ENCODE results near the gene CDH4.
A peak's percentile ranks its signal among the peaks of the same experiment; 100 is the strongest.

Gene CDH4

GRCh38 chr20:61253640-61254511, 1.8 kb downstream of the CDH4 start:
- peak overlapping the region in 1 of 2 donors; percentile 20 for H3K4me3 ChIP-seq (ENCODE audit: low read depth in 1 of 2, low read length in 2 of 2)
- H3K9ac ChIP-seq (ENCODE audit: low read length) = no peak overlapping the region

GRCh38 chr20:61254881-61255626, 3.0 kb downstream of the CDH4 start:
- peaks cover 23 to 38% of the 10 kb centered on the region in 2 donors for H3K27me3 ChIP-seq (ENCODE audit: control insufficient read depth in 1 of 2, insufficient read depth in 2 of 2, low read length in 2 of 2)
- H3K4me1 ChIP-seq (ENCODE audit: insufficient read depth, low read length) = no peaks in the 10 kb centered on the region
- H3K4me3 ChIP-seq (ENCODE audit: low read depth in 1 of 2, low read length in 2 of 2) = no peak overlapping the region
- H3K27ac ChIP-seq (ENCODE audit: low read depth, low read length) = no peak overlapping the region
- no peaks in the 10 kb centered on the region for H3K9me3 ChIP-seq (ENCODE audit: low read length)
- no peak overlapping the region for H3K9ac ChIP-seq (ENCODE audit: low read length)
- H3K36me3 ChIP-seq (ENCODE audit: insufficient read depth, low read length) = no peaks in the 10 kb centered on the region

More at GRCh38 chr20:61253640-61254511, 1.8 kb downstream of the CDH4 start:
- Histone ChIP-seq H3K4me1 (ENCODE audit: insufficient read depth, low read length) (no peaks in the 10 kb centered on the region), H3K27ac (ENCODE audit: low read depth, low read length) (no peak overlapping the region), H3K27me3 (ENCODE audit: control insufficient read depth in 1 of 2, insufficient read depth in 2 of 2, low read length in 2 of 2) (peaks cover 25 to 47% of the 10 kb centered on the region in 2 donors), H3K9me3 (ENCODE audit: low read length) (no peaks in the 10 kb centered on the region), H3K36me3 (ENCODE audit: insufficient read depth, low read length) (no peaks in the 10 kb centered on the region)

- Histone ChIP-seq H3K36me3 (ENCODE audit: insufficient read depth, low read length) (no peaks in the 10 kb centered on the region), H3K27ac (ENCODE audit: low read depth, low read length) (no peak overlapping the region)
Measured at GRCh38 chr20:61256365-61256764, 4.3 kb downstream of the CDH4 start.

GRCh38 chr20:61256824-61257223, 4.8 kb downstream of the CDH4 start:
- Histone ChIP-seq H3K27me3 (ENCODE audit: control insufficient read depth in 1 of 2, insufficient read depth in 2 of 2, low read length in 2 of 2) (peaks cover 8 to 20% of the 10 kb centered on the region in 2 donors), H3K9ac (ENCODE audit: low read length) (no peak overlapping the region), H3K36me3 (ENCODE audit: insufficient read depth, low read length) (no peaks in the 10 kb centered on the region)

More at GRCh38 chr20:61256365-61256764, 4.3 kb downstream of the CDH4 start:
- peaks cover 11 to 25% of the 10 kb centered on the region in 2 donors for H3K27me3 ChIP-seq (ENCODE audit: control insufficient read depth in 1 of 2, insufficient read depth in 2 of 2, low read length in 2 of 2)
- no peaks in the 10 kb centered on the region for H3K4me1 ChIP-seq (ENCODE audit: insufficient read depth, low read length)
- H3K9ac ChIP-seq (ENCODE audit: low read length) = no peak overlapping the region
- no peak overlapping the region for H3K4me3 ChIP-seq (ENCODE audit: low read depth in 1 of 2, low read length in 2 of 2)
- no peaks in the 10 kb centered on the region for H3K9me3 ChIP-seq (ENCODE audit: low read length)

GRCh38 chr20:61257611-61258010, 5.5 kb downstream of the CDH4 start:
- Histone ChIP-seq H3K4me1 (ENCODE audit: insufficient read depth, low read length) (no peaks in the 10 kb centered on the region), H3K4me3 (ENCODE audit: low read depth in 1 of 2, low read length in 2 of 2) (no peak overlapping the region), H3K36me3 (ENCODE audit: insufficient read depth, low read length) (no peaks in the 10 kb centered on the region), H3K9ac (ENCODE audit: low read length) (no peak overlapping the region), H3K27ac (ENCODE audit: low read depth, low read length) (no peak overlapping the region), H3K9me3 (ENCODE audit: low read length) (no peaks in the 10 kb centered on the region), H3K27me3 (ENCODE audit: control insufficient read depth in 1 of 2, insufficient read depth in 2 of 2, low read length in 2 of 2) (peaks cover 8 to 24% of the 10 kb centered on the region in 2 donors)

More at GRCh38 chr20:61256824-61257223, 4.8 kb downstream of the CDH4 start:
- Histone ChIP-seq H3K27ac (ENCODE audit: low read depth, low read length) (no peak overlapping the region), H3K4me3 (ENCODE audit: low read depth in 1 of 2, low read length in 2 of 2) (no peak overlapping the region), H3K9me3 (ENCODE audit: low read length) (no peaks in the 10 kb centered on the region), H3K4me1 (ENCODE audit: insufficient read depth, low read length) (no peaks in the 10 kb centered on the region)

GRCh38 chr20:61259741-61260140, 7.7 kb downstream of the CDH4 start:
- peaks cover 5 to 11% of the 10 kb centered on the region in 2 donors for H3K27me3 ChIP-seq (ENCODE audit: control insufficient read depth in 1 of 2, insufficient read depth in 2 of 2, low read length in 2 of 2)
- H3K36me3 ChIP-seq (ENCODE audit: insufficient read depth, low read length) = no peaks in the 10 kb centered on the region
- no peak overlapping the region for H3K27ac ChIP-seq (ENCODE audit: low read depth, low read length)
- no peak overlapping the region for H3K9ac ChIP-seq (ENCODE audit: low read length)
- no peaks in the 10 kb centered on the region for H3K9me3 ChIP-seq (ENCODE audit: low read length)
- H3K4me3 ChIP-seq (ENCODE audit: low read depth in 1 of 2, low read length in 2 of 2) = no peak overlapping the region
- H3K4me1 ChIP-seq (ENCODE audit: insufficient read depth, low read length) = no peaks in the 10 kb centered on the region

- Histone ChIP-seq H3K9me3 (ENCODE audit: low read length) (no peaks in the 10 kb centered on the region), H3K36me3 (ENCODE audit: insufficient read depth, low read length) (no peaks in the 10 kb centered on the region), H3K4me1 (ENCODE audit: insufficient read depth, low read length) (no peaks in the 10 kb centered on the region), H3K27ac (ENCODE audit: low read depth, low read length) (no peak overlapping the region), H3K4me3 (ENCODE audit: low read depth in 1 of 2, low read length in 2 of 2) (no peak overlapping the region), H3K9ac (ENCODE audit: low read length) (no peak overlapping the region), H3K27me3 (ENCODE audit: control insufficient read depth in 1 of 2, insufficient read depth in 2 of 2, low read length in 2 of 2) (peaks cover 0 to 9% of the 10 kb centered on the region in 2 donors)
Measured at GRCh38 chr20:61260905-61261304, 8.8 kb downstream of the CDH4 start.

GRCh38 chr20:61262036-61262435, 10.0 kb downstream of the CDH4 start:
- no peak overlapping the region for H3K4me3 ChIP-seq (ENCODE audit: low read depth in 1 of 2, low read length in 2 of 2)
- H3K9ac ChIP-seq (ENCODE audit: low read length) = no peak overlapping the region
- H3K27me3 ChIP-seq (ENCODE audit: control insufficient read depth in 1 of 2, insufficient read depth in 2 of 2, low read length in 2 of 2) = peaks cover 0 to 9% of the 10 kb centered on the region in 2 donors

GRCh38 chr20:61262514-61262913, 10.5 kb downstream of the CDH4 start:
- Histone ChIP-seq H3K4me1 (ENCODE audit: insufficient read depth, low read length) (no peaks in the 10 kb centered on the region), H3K9me3 (ENCODE audit: low read length) (no peaks in the 10 kb centered on the region), H3K36me3 (ENCODE audit: insufficient read depth, low read length) (no peaks in the 10 kb centered on the region), H3K9ac (ENCODE audit: low read length) (no peak overlapping the region), H3K4me3 (ENCODE audit: low read depth in 1 of 2, low read length in 2 of 2) (no peak overlapping the region), H3K27me3 (ENCODE audit: control insufficient read depth in 1 of 2, insufficient read depth in 2 of 2, low read length in 2 of 2) (peaks cover 0 to 9% of the 10 kb centered on the region in 2 donors), H3K27ac (ENCODE audit: low read depth, low read length) (no peak overlapping the region)

More at GRCh38 chr20:61262036-61262435, 10.0 kb downstream of the CDH4 start:
- Histone ChIP-seq H3K27ac (ENCODE audit: low read depth, low read length) (no peak overlapping the region), H3K9me3 (ENCODE audit: low read length) (no peaks in the 10 kb centered on the region), H3K4me1 (ENCODE audit: insufficient read depth, low read length) (no peaks in the 10 kb centered on the region), H3K36me3 (ENCODE audit: insufficient read depth, low read length) (no peaks in the 10 kb centered on the region)

GRCh38 chr20:61263084-61263695, 11.1 kb downstream of the CDH4 start:
- no peaks in the 10 kb centered on the region for H3K36me3 ChIP-seq (ENCODE audit: insufficient read depth, low read length)

GRCh38 chr20:61263938-61264337, 11.9 kb downstream of the CDH4 start:
- Histone ChIP-seq H3K27me3 (ENCODE audit: control insufficient read depth in 1 of 2, insufficient read depth in 2 of 2, low read length in 2 of 2) (peaks cover 0 to 18% of the 10 kb centered on the region in 2 donors), H3K9me3 (ENCODE audit: low read length) (no peaks in the 10 kb centered on the region), H3K9ac (ENCODE audit: low read length) (no peak overlapping the region), H3K27ac (ENCODE audit: low read depth, low read length) (no peak overlapping the region), H3K36me3 (ENCODE audit: insufficient read depth, low read length) (no peaks in the 10 kb centered on the region), H3K4me3 (ENCODE audit: low read depth in 1 of 2, low read length in 2 of 2) (no peak overlapping the region), H3K4me1 (ENCODE audit: insufficient read depth, low read length) (no peaks in the 10 kb centered on the region)

More at GRCh38 chr20:61263084-61263695, 11.1 kb downstream of the CDH4 start:
- Histone ChIP-seq H3K4me3 (ENCODE audit: low read depth in 1 of 2, low read length in 2 of 2) (no peak overlapping the region), H3K27me3 (ENCODE audit: control insufficient read depth in 1 of 2, insufficient read depth in 2 of 2, low read length in 2 of 2) (peaks cover 0 to 14% of the 10 kb centered on the region in 2 donors), H3K4me1 (ENCODE audit: insufficient read depth, low read length) (no peaks in the 10 kb centered on the region), H3K9me3 (ENCODE audit: low read length) (no peaks in the 10 kb centered on the region), H3K9ac (ENCODE audit: low read length) (no peak overlapping the region), H3K27ac (ENCODE audit: low read depth, low read length) (no peak overlapping the region)
